C4-2B (cell line): ENCODE measurements around the gene UGT2B17.

ENCODE experiments used
- ZFX ChIP-seq: fragments of 450-650 bp; IDR thresholded peaks from 2 replicates; pipeline ENCODE4 v1.6.1; 2017
- TF ChIP-seq, protein P1 (sequence below): fragments of 450-650 bp; conservative IDR thresholded peaks from 2 replicates; pipeline ENCODE4 v1.5.1; 2017; ENCODE audit warnings: mild to moderate bottlenecking

GRCh38 chr4:68575081-68575480 lies 1.0 kb downstream of the UGT2B17 start:
- TF ChIP-seq, protein P1, sequence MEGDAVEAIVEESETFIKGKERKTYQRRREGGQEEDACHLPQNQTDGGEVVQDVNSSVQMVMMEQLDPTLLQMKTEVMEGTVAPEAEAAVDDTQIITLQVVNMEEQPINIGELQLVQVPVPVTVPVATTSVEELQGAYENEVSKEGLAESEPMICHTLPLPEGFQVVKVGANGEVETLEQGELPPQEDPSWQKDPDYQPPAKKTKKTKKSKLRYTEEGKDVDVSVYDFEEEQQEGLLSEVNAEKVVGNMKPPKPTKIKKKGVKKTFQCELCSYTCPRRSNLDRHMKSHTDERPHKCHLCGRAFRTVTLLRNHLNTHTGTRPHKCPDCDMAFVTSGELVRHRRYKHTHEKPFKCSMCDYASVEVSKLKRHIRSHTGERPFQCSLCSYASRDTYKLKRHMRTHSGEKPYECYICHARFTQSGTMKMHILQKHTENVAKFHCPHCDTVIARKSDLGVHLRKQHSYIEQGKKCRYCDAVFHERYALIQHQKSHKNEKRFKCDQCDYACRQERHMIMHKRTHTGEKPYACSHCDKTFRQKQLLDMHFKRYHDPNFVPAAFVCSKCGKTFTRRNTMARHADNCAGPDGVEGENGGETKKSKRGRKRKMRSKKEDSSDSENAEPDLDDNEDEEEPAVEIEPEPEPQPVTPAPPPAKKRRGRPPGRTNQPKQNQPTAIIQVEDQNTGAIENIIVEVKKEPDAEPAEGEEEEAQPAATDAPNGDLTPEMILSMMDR = no peak
- TF ChIP-seq ZFX = no peak
